ENCODE measurements around the gene CD58.

Gene CD58

GRCh38 chr1:116537040-116537831 is 33.6 kb downstream of the CD58 start:
- peak; percentile 33 for DNase-seq

DNA sequence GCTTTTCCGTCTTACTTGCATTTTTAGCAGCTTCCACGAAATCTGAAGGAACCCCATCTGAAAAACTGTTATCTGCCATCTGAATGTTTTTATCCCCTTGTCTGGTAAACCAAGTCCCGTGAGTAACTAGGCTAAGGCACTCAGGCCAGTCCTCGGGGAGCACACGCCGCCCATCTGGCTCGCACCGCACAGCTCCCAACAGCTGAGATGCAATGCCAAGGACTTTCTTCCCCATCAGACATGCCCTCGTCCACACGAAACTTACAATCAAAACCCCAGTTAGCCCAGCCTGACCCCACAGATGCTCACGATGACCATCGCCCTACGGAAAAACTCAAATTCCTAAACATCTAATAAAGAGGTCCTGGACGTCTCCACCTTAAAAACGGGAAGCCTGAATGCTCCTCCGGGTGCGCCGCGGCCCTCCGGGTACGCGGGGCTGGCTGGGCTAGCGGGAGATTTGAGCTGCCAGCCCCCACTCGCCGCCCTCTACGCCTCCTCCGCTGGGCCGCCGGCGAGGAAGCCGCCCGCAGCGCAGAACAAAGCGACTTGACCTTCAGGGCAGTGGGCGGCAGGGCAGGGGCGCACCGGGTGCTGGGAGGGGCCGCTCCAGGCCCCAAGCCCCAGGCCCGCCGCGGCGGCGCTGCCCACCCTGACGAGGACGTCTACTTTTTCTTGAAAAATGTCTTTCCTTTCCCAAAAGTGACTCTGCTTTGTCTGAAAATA is 36.6 kb downstream of the CD58 start:
- DNase-seq, result no peak

DNA sequence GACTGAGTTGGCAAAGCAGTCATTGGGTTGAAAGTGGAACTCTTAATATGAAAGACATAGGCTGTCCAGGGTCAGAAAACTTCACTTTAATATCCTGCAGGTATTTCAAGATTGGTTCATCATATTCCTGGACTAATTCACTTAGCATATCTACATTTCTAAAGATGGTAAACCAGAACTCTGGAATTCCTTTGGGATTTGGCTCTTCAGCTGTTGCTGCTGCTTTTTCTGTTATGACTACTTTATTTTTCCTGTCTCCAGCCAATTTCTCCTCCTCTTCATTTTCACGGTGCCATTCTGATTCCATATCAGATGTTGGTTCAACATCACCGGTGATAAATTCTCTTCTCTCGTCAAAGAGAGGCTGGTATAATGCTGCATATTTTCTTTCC is 37.4 kb downstream of the CD58 start:
- no peak for DNase-seq

DNA sequence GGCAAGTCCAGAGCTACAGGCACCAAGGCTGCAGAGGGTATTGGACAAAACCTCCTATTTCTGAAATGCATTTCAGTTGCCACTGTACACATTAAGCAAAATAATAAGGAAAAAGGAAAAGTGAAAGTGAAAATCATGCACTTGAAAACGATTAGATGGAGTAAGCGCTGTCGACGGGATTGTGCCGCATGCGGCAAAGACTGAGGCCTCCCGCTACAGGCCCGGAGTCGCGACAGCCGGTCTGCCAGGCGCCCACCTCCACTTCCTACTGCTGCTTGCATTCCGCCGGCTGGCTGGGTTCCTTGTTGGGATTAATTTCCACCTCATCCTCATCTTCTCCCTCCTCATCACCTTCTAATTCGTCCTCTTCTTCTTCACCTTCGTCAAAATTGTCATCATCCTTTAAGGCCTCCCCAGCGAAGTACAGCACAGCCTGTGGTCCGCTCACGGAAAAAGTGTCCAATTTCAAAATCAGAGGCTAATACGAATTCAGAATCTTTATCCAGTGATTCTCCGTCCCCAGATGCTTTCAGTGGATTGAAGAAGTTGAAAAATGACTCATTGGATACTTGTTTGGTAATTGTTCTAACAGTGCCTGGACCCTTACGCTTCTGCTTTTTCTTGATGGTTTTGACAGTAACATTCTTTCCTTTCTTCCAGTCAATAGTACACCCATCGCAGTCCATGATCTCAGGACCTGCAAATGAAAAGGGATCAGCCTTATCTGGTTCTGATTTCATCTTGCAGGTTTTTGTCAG is 38.0 kb downstream of the CD58 start:
- DNase-seq, result no peak

- DNase-seq, result no peak
Measured at GRCh38 chr1:116531917-116532316, 38.9 kb downstream of the CD58 start.

GRCh38 chr1:116529681-116530080 is 41.1 kb downstream of the CD58 start:
- no peak for DNase-seq

DNA sequence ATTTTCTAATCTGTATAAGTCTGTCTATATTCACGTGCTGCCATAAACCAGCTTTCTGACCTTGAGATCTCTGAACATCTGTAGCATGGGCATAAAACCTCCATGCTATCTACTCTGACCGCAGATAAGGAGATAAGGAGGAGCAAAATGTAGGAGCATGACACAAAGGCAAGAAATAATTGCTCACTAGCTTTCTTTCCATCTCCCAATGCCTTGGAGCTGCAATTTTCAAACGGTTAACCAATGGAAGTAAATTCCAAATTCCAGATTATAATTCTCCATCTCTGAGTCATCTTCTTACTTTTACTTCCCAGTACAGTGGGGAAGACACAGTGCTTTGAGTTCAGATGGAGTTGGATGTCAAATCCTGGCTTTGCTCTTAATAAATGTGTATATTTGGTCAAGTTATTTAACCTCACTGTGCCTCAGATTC is 41.6 kb downstream of the CD58 start:
- DNase-seq, result peak; percentile 49

- no peak for DNase-seq
Measured at GRCh38 chr1:116528329-116529083, 42.3 kb downstream of the CD58 start.

GRCh38 chr1:116525440-116525839 is 45.4 kb downstream of the CD58 start:
- DNase-seq, result no peak

DNA sequence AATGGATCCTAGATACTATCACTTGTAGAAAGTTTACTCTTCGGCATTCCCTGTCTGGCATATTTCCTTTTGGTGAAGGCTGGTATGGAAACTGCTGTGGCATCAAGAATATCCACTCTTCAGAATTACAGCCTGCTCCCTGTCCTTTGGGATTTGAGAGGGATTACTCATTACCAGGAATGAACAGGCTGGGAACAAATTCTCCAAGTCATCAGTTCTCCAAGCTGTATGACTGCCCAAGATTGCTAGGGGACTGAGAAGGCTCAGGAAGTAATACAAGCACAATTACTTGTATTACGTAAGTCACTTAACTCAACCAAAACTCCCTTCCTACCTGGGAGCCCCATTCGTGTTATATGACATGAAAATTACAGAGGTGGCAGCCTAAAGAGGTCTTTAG is 49.6 kb downstream of the CD58 start:
- DNase-seq, result peak; percentile 74

DNA sequence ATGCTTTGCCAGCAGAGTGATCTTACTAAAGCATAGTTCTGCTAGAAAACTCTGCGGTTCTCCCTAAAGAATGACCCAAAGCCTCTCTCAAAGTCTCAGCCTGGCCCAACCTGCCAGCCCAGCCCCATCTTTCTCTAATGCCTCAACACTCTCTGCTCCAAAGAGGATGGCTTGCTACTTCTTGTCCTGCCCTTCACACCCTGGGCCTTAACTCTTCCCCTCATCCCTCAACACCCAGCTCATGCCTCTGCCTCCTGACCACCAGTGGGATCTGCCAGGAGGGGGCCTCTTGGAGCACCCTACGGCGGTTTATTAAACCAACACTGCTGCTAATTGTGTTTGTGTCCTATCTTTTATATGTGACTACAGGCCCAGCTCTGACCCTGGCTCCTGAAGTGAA is 52.4 kb downstream of the CD58 start:
- DNase-seq, result no peak

DNA sequence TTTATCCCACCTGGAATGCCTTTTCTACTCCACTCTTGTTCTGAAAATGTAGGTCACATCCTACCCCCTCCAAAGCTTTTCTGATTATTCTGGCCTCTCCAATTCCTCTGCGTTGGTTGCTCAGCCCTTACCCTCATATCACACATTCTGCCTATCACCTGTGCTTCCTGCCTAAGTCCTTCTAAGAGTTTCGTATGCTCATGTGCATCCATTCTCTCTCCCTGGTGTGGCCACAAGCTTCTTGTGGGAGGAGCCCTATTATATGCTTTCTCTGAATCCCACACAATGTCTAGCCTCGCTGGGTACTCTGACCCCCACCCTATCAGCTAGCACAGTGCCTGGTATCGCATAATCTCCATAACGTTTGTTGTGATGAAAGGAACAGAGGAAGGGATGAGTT is 54.2 kb downstream of the CD58 start:
- DNase-seq, result no peak

- no peak for DNase-seq
Measured at GRCh38 chr1:116515702-116516101, 55.1 kb downstream of the CD58 start.

DNA sequence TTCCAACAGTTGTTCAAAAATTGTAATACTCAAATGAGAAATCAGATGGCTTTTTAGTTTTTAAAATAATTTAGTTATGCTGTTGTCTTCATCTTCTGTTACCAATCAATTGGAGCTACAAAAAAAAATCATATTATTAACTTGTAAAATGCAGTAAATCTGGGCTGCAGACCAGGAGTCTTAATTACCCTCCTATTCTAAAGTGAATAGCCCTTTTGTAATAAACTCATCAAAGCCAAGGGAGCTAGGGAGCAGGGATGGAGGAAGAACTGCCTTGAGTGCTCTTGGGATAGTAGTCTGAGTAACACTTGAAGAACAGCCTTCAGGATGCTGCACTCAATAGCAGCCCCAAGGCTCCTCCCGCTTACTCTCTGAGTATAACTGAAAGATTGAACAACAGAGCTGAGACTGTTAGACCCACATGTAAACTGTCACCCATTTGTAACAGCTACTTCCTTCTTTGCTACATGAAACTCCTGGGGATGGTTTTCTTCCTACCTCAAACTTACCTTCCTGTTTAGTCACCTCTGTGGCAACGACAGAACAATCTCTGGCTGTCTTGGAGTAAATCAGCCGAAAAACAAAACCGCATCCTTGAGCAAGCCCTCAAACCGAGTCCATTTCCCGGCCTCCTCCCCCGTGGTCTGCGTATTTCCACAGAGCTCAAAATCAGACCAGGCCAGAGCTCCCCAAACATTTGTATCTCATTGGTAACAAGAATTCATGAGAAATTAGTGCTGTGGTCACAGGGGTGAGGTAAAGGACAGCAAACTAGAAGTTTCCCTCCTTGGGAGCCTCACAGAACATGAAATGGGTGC is 55.9 kb downstream of the CD58 start:
- peak; percentile 20 for DNase-seq

- no peak for DNase-seq
Measured at GRCh38 chr1:116513956-116514355, 56.9 kb downstream of the CD58 start.

DNA sequence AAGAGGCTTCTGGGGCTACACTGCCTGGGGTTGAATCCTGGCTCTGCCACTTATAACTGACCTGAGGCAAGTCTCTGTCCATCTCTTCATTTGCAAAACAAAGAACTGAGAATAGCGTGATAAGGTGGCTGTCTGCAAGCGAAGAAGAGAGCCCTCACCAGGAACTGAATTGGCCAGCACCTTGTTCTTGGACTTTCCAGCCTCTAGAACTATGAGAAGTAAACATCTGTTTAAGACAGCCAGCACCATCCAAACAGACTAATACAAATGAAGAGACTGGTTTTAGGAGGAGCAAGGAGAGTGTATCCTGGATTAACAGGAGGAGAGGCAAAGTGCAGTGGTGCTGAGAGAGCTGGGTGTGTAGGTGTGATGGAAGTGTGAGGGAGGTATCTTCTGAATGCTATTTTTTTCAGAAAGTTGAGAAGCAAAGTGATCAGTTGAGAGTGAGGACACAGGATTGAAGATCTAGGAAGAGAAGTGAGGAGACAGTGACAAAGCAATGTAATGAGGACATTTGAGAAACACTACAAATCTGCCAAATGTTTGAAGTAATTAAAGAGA is 59.3 kb downstream of the CD58 start:
- no peak for DNase-seq

- no peak for DNase-seq
Measured at GRCh38 chr1:116510361-116510760, 60.5 kb downstream of the CD58 start.

DNA sequence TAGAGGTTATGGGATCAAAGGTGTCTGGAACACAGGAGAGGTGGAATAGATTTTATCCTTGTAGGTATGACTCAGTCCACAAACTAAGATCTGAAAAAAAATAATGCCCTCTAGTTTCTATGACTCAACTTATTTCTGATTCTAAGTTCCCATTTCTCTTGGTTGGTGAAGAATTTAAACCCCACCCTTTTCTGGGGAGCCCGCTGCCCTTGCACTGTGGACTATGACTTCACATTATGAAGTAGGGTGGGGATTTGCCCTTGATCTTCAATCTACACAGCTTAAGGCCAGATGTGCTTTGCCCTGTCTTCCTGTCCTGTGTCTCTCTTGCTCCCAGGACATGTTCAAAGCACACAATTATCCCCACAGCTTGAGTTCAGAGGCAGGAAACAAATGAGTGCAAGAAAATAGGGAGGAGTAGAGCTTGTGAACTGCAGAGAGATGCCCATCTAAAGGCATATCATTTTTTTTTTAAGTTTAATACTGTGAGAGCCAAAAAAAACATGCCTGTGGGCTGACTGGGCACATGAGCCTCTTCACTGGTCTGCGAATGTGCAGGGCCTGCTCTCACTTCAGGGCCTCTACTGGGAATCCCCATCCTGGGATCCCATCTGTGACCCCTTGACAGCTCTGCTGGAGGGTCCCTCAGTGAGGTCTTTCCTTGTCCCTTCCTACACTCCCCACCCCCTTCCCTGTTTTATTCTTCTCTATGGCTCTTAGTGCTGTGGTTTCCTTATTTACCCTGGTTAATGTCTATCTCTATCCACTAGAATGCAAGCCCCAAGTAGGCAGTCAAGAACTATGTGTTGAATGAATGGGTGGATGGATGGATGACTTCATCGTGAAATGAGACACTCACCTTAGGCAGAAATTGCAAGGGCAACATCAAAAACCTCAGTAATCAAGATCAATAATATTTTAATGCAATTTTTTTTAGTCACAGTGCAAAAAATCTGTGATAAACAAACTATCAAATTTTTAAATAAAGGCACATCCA is 61.5 kb downstream of the CD58 start:
- peak; percentile 76 for DNase-seq

- no peak for DNase-seq
Measured at GRCh38 chr1:116508085-116508983, 62.5 kb downstream of the CD58 start.
